Measurements from ENCODE around the gene ELL2.
"Not testable (repeated sequence)": the region's sequence is repeated elsewhere in the genome, so short reads cannot be mapped to it uniquely, and the experiment has no call there.

Gene ELL2

GRCh38 chr5:95852567-95852966 is 109.1 kb downstream of the ELL2 start:
- H3K27ac ChIP-seq (ENCODE audit: insufficient read depth, low read depth, low read length, poor library complexity, severe bottlenecking): no peak overlapping the region
- H3K4me1 ChIP-seq (ENCODE audit: control insufficient read depth, insufficient read depth, low read length): peaks cover 9% of the 10 kb centered on the region
- no peaks in the 10 kb centered on the region for H3K9me3 ChIP-seq (ENCODE audit: control insufficient read depth, low read length)
- H3K27me3 ChIP-seq (ENCODE audit: control insufficient read depth, insufficient read depth, low read length, poor library complexity, severe bottlenecking): no peaks in the 10 kb centered on the region
- no peaks in the 10 kb centered on the region for H3K36me3 ChIP-seq (ENCODE audit: control insufficient read depth, insufficient read depth, low read length)
- H3K4me3 ChIP-seq (ENCODE audit: insufficient read depth, low read depth, low read length): no peak overlapping the region
- 93 to 99% methylated on average over 5 of the region's 5 CpGs for WGBS, 2 experiments

DNA sequence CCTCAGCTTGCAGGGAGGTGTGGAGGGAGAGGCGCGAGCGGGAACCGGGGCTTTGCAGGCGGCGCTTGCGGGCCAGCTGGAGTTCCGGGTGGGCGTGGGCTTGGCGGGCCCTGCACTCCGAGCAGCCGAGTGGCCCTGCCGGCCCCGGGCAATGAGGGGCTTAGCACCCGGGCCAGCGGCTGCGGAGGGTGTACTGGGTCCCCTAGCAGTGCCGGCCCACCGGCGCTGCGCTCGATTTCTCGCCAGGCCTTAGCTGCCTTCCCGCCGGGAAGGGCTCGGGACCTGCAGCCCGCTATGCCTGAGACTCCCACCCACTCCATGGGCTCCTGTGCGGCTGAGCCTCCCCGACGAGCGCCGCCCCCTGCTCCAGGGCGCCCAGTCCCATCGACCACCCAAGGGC is 110.5 kb downstream of the ELL2 start:
- H3K9me3 ChIP-seq (ENCODE audit: control insufficient read depth, low read length); H3K27me3 ChIP-seq (ENCODE audit: control insufficient read depth, insufficient read depth, low read length, poor library complexity, severe bottlenecking); H3K36me3 ChIP-seq (ENCODE audit: control insufficient read depth, insufficient read depth, low read length); H3K27ac ChIP-seq (ENCODE audit: insufficient read depth, low read depth, low read length, poor library complexity, severe bottlenecking); H3K4me1 ChIP-seq (ENCODE audit: control insufficient read depth, insufficient read depth, low read length); H3K4me3 ChIP-seq (ENCODE audit: insufficient read depth, low read depth, low read length): not testable (repeated sequence)
- 97% methylated on average over 34 of the region's 34 CpGs for WGBS, 2 experiments

GRCh38 chr5:95850391-95850894 is 111.2 kb downstream of the ELL2 start:
- H3K4me1 ChIP-seq (ENCODE audit: control insufficient read depth, insufficient read depth, low read length): no peaks in the 10 kb centered on the region
- H3K9me3 ChIP-seq (ENCODE audit: control insufficient read depth, low read length): no peaks in the 10 kb centered on the region
- H3K4me3 ChIP-seq (ENCODE audit: insufficient read depth, low read depth, low read length): no peak overlapping the region
- H3K36me3 ChIP-seq (ENCODE audit: control insufficient read depth, insufficient read depth, low read length): no peaks in the 10 kb centered on the region
- no peak overlapping the region for H3K27ac ChIP-seq (ENCODE audit: insufficient read depth, low read depth, low read length, poor library complexity, severe bottlenecking)
- no peaks in the 10 kb centered on the region for H3K27me3 ChIP-seq (ENCODE audit: control insufficient read depth, insufficient read depth, low read length, poor library complexity, severe bottlenecking)
- 95 to 96% methylated on average over 5 of the region's 5 CpGs for WGBS, 2 experiments

GRCh38 chr5:95848701-95849100 is 113.0 kb downstream of the ELL2 start:
- H3K27ac ChIP-seq (ENCODE audit: insufficient read depth, low read depth, low read length, poor library complexity, severe bottlenecking): no peak overlapping the region
- no peaks in the 10 kb centered on the region for H3K4me1 ChIP-seq (ENCODE audit: control insufficient read depth, insufficient read depth, low read length)
- H3K9me3 ChIP-seq (ENCODE audit: control insufficient read depth, low read length): no peaks in the 10 kb centered on the region
- no peaks in the 10 kb centered on the region for H3K36me3 ChIP-seq (ENCODE audit: control insufficient read depth, insufficient read depth, low read length)
- no peaks in the 10 kb centered on the region for H3K27me3 ChIP-seq (ENCODE audit: control insufficient read depth, insufficient read depth, low read length, poor library complexity, severe bottlenecking)
- no peak overlapping the region for H3K4me3 ChIP-seq (ENCODE audit: insufficient read depth, low read depth, low read length)
- 81 to 96% methylated on average over 3 of the region's 3 CpGs for WGBS, 2 experiments

DNA sequence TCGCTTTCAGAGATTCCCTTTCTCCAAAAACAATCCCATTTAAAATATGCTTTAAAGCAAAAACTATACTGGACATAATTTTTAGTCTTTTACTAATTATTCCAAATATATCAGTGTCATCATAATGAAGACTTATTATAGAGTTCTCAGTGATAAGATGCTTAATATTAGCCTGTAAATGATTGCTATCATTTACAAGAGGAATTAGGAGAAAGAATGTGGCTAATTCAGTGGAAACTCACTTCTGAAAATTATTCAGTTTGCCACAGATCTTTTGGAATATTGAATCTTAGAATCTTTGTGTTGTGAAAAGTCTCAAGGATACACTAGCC is 114.4 kb downstream of the ELL2 start:
- H3K27ac ChIP-seq (ENCODE audit: insufficient read depth, low read depth, low read length, poor library complexity, severe bottlenecking): no peak overlapping the region
- H3K4me3 ChIP-seq (ENCODE audit: insufficient read depth, low read depth, low read length): no peak overlapping the region
- no peaks in the 10 kb centered on the region for H3K9me3 ChIP-seq (ENCODE audit: control insufficient read depth, low read length)
- H3K27me3 ChIP-seq (ENCODE audit: control insufficient read depth, insufficient read depth, low read length, poor library complexity, severe bottlenecking): no peaks in the 10 kb centered on the region
- no peaks in the 10 kb centered on the region for H3K4me1 ChIP-seq (ENCODE audit: control insufficient read depth, insufficient read depth, low read length)
- no peaks in the 10 kb centered on the region for H3K36me3 ChIP-seq (ENCODE audit: control insufficient read depth, insufficient read depth, low read length)
- 29% methylated on average over 1 of the region's 1 CpG; no CpG with 5 or more reads in 1 of the 2 experiments for WGBS, 2 experiments

DNA sequence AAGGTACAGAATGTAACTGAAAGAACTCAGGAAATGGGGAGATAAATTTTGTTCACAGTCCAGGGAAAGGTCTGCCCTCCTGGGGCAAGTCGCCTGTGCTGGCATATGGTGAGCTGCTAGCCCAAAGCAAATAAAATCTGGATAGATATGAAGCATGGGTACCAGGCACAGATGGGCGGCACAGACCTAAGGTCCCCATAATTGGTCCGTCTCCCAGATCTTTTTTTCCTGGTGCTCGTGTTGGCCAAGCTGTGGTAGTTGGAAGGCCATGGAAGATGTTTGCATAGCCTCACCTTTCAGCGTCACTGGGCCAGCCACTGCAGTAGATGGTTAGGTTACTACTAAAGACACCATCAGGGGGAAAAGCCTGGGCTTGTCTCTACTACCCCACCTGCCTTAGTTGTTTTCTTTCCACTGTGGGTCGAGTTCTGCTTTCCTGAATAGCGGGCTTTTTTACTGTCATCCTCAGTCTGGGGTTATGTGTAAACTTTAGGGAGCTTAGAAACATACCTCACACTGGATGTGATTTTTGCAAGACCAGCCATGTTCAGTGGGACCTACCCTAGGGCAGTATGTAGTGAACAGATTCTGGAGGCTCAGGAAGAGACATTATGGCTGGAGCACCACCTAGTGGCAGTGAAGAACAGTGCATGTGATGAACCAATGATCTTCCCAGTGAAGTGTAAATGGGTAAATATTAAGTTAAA is 114.9 kb downstream of the ELL2 start:
- no peaks in the 10 kb centered on the region for H3K4me1 ChIP-seq (ENCODE audit: control insufficient read depth, insufficient read depth, low read length)
- H3K27ac ChIP-seq (ENCODE audit: insufficient read depth, low read depth, low read length, poor library complexity, severe bottlenecking): no peak overlapping the region
- no peaks in the 10 kb centered on the region for H3K27me3 ChIP-seq (ENCODE audit: control insufficient read depth, insufficient read depth, low read length, poor library complexity, severe bottlenecking)
- H3K36me3 ChIP-seq (ENCODE audit: control insufficient read depth, insufficient read depth, low read length): no peaks in the 10 kb centered on the region
- H3K4me3 ChIP-seq (ENCODE audit: insufficient read depth, low read depth, low read length): no peak overlapping the region
- WGBS, 2 experiments: 83 to 87% methylated on average over 7 of the region's 7 CpGs
- no peaks in the 10 kb centered on the region for H3K9me3 ChIP-seq (ENCODE audit: control insufficient read depth, low read length)

GRCh38 chr5:95845391-95845790 is 116.3 kb downstream of the ELL2 start:
- Histone ChIP-seq H3K9me3 (ENCODE audit: control insufficient read depth, low read length) (no peaks in the 10 kb centered on the region), H3K4me3 (ENCODE audit: insufficient read depth, low read depth, low read length) (no peak overlapping the region), H3K4me1 (ENCODE audit: control insufficient read depth, insufficient read depth, low read length) (no peaks in the 10 kb centered on the region), H3K36me3 (ENCODE audit: control insufficient read depth, insufficient read depth, low read length) (no peaks in the 10 kb centered on the region), H3K27me3 (ENCODE audit: control insufficient read depth, insufficient read depth, low read length, poor library complexity, severe bottlenecking) (no peaks in the 10 kb centered on the region), H3K27ac (ENCODE audit: insufficient read depth, low read depth, low read length, poor library complexity, severe bottlenecking) (no peak overlapping the region)
- WGBS, 2 experiments: 80 to 85% methylated on average over 2 to 3 of the region's 3 CpGs

DNA sequence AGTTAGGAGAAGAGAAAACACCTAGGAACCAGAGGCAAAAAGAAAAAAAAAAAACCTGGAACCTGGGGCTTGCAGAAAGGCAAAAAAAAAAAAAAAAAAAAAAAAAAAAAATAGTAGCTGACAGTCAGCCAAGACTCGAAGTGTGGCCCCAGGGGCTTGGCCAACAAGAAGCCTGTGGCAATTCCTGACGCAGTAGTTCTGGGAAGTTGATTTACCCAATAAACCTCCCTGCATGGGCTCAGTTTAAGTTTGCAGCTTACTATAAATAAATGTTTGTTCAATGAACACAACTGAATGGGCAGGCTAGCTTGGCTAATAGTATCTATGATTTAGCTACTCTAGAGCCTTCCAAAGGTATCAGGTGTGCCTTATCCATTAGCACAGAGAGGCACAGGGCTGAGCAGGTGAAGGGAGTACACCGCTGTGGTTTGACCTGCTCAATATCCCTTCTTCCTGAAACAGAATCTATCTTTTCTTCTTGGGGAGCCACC is 117.9 kb downstream of the ELL2 start:
- no peaks in the 10 kb centered on the region for H3K9me3 ChIP-seq (ENCODE audit: control insufficient read depth, low read length)
- H3K36me3 ChIP-seq (ENCODE audit: control insufficient read depth, insufficient read depth, low read length): no peaks in the 10 kb centered on the region
- H3K4me1 ChIP-seq (ENCODE audit: control insufficient read depth, insufficient read depth, low read length): no peaks in the 10 kb centered on the region
- 91 to 95% methylated on average over 3 of the region's 3 CpGs for WGBS, 2 experiments
- H3K4me3 ChIP-seq (ENCODE audit: insufficient read depth, low read depth, low read length): no peak overlapping the region
- H3K27me3 ChIP-seq (ENCODE audit: control insufficient read depth, insufficient read depth, low read length, poor library complexity, severe bottlenecking): no peaks in the 10 kb centered on the region
- no peak overlapping the region for H3K27ac ChIP-seq (ENCODE audit: insufficient read depth, low read depth, low read length, poor library complexity, severe bottlenecking)

DNA sequence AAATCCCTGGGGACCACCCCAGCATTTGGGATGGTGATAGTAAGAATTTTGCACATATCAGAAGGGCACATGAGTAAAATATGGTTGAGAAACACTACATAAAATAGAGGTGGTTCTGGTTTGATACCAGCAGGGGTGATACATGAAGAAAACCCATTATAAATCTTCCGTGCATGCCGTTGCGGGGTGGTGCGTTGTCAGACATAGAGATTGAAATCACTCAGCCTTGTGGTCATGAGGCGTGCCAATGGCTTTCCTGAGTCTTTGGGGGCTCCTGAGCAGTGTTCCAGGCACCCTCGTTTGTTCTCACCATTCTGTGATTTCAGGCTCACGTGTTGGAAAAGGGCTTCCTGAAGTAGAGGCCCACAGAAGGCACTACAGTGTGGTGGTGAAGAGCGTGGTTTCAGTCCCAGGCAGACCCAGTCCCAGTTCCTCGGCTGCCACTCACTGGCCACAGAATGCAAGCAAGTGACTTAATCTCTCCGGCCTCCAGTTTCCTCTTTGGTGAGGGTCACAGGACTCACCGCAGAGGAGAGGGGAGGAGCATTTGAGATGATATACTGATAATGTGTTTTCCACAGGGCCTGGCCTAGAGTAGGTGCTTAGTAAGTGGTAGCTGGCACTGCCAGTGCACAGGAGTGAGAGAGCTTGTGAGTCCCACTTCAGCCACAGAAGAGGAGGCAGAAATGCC is 118.7 kb downstream of the ELL2 start:
- no peaks in the 10 kb centered on the region for H3K4me1 ChIP-seq (ENCODE audit: control insufficient read depth, insufficient read depth, low read length)
- no peaks in the 10 kb centered on the region for H3K27me3 ChIP-seq (ENCODE audit: control insufficient read depth, insufficient read depth, low read length, poor library complexity, severe bottlenecking)
- H3K27ac ChIP-seq (ENCODE audit: insufficient read depth, low read depth, low read length, poor library complexity, severe bottlenecking): no peak overlapping the region
- H3K4me3 ChIP-seq (ENCODE audit: insufficient read depth, low read depth, low read length): no peak overlapping the region
- H3K9me3 ChIP-seq (ENCODE audit: control insufficient read depth, low read length): no peaks in the 10 kb centered on the region
- WGBS, 2 experiments: 87 to 89% methylated on average over 11 of the region's 11 CpGs
- H3K36me3 ChIP-seq (ENCODE audit: control insufficient read depth, insufficient read depth, low read length): no peaks in the 10 kb centered on the region

GRCh38 chr5:95841914-95842812 is 119.5 kb downstream of the ELL2 start:
- Histone ChIP-seq H3K4me1 (ENCODE audit: control insufficient read depth, insufficient read depth, low read length) (no peaks in the 10 kb centered on the region), H3K27me3 (ENCODE audit: control insufficient read depth, insufficient read depth, low read length, poor library complexity, severe bottlenecking) (no peaks in the 10 kb centered on the region), H3K9me3 (ENCODE audit: control insufficient read depth, low read length) (no peaks in the 10 kb centered on the region), H3K27ac (ENCODE audit: insufficient read depth, low read depth, low read length, poor library complexity, severe bottlenecking) (no peak overlapping the region), H3K36me3 (ENCODE audit: control insufficient read depth, insufficient read depth, low read length) (no peaks in the 10 kb centered on the region), H3K4me3 (ENCODE audit: insufficient read depth, low read depth, low read length) (no peak overlapping the region)
- WGBS, 2 experiments: 94 to 95% methylated on average over 5 of the region's 8 CpGs

Measured in ectodermal cell (in vitro differentiated cells).